Stimulated activated CD8-positive, alpha-beta memory T cell treated with anti-CD3 and anti-CD28 coated beads, Interleukin-7, amount 100 ng/mL, for 4 hours (primary cell): ENCODE data around the gene MLLT1.
A peak's percentile ranks its signal among the peaks of the same experiment; 100 is the strongest.

Experiments used
- DNase-seq, 2 donors: peaks; one replicate each; pipeline ENCODE4 v3.0.0-alpha.2; 2020; ENCODE audit warnings: low read depth in 2 of 2

Gene MLLT1

DNA sequence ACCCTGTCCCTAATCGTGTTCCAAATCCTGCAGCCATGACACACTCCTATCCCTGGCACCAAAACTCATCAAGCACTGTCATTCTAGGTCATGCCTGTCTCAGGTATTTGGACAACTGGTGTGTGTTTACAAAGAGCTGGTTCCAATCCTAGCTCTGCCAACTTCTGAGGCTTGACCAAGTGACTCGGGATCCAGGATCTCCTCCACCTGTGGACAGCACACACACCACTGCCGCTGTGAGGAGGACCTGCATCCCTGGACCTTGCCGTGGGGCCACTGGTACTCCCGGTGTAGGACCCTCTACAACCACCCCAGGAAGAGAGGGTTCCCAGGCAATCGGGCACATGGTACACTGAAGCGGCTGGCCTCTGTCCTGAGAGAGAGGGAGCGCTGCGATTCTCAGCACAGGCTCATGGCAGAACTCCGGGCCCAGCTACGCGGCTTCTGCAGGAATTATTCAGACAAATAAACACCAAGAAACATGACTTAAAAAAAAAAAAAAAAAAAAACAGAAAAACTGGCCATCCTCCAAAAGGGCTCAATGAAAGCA, 20.4 kb downstream of the MLLT1 start:
- no peak for DNase-seq

DNA sequence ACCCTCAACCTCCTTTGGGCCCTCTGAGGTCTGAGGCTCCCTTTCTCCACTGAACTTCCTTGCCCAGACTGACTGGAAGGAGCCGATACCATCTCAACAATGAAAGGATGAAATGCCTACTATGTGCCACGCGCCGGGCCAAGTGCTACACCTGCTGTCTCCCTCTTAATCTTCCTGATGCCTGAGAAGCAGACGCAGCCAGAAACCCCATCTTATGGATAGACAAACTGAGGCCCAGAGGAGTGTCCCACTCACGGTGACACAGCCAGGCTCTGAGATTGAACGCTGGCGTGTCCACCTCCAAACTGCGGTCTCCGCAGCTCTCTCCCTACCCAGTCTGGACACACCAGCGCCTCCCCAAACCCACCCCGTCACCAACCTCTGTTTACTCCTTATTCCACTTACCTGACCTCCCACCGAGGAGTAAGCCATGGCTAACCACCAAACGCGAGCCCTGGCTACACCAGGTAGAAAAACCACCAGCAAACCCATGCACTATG, 20.9 kb downstream of the MLLT1 start:
- DNase-seq, result no peak

DNA sequence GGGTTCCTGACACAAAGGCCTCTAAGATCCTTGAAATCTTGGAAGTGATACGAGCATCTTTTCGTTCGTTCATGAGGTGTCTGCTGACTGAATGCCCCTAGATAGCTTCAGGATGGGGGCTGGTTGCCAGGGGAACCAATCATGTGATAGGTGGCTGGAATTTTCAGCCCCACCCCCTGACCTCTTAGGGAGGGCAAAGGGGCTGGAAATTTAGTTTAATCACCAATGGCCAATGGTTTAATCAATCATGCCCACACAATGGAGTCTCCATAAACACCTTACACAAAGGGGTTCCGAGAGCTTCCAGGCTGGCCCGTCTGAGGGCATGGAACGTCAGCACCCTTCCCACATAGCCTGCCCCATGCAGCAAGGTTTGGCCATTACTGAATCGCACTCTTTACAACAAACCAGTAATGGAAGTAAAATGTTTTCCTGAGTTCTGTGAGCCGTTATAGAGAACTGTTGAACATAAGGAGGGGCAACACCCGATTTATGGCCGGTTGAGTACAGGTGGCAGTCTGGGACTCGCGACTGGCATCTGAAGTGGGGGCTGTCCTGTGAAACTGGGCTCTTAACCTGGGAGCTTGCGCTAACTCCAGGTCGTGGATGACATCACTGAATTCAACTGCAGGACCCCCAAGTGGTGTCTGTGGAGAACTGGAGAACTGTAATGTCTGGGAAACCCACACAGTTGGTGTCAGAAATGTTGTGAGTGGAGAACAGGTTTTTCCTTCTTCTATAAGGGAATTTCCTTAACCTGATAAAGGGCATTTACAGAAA, 25.6 kb downstream of the MLLT1 start:
- DNase-seq, result no peak

DNA sequence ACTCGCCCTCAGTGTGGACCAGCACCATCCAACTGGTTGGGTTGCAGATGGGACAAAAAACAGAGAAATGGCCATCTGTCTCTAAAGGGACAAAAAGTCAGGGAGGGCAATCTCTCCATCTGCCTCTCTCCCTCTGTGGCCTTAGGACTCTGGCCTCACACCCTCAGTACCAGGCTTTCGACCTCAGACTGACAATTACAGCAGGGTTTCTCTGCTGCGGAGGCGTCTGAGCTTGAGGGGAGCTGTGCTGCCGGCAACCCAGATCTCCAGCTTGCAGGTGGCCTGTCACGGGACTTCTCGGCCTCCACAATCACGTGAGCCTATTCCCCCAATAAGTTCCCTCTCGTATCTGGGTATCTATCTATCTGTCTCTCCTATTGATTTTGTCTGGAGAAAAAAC, 27.7 kb downstream of the MLLT1 start:
- DNase-seq, result no peak

DNA sequence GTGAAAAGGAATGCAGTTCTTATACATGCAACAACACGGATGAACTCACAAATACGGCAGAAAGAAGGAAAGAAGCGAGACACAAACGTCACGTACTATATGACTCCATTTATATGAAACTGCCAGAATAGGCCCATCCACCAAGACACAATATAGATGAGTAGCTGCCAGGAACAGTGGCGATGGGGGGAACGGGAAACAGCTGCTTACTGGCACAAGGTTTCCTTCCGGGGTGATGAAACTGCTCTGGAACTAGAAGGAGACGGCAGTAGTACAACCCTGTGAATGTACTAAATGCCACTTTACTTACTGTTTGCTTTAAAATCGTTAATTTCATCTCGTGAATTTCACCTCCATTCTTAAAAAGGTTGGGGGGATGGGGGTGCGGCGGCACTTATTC, 28.9 kb downstream of the MLLT1 start:
- DNase-seq, result no peak

GRCh38 chr19:6250024-6250615, 29.7 kb downstream of the MLLT1 start:
- no peak for DNase-seq

DNA sequence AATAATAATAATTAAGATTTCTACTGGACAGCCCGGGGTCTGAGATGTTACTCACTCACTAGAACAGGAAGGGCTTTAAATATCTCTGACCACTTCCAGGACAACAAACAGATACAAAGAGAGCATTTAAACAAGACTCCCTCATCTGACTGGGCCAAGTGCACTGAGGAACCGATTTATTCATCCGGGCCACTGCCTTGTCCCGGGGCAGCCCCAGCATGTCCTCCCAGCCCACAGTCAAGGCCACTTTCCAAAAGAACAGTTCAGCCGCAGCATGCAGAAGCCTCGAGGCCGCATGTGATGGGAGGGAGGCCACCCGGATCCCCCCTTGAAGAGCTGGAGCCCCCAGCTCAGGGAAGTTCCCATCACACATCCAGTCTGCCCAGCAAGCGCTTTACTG, 30.5 kb downstream of the MLLT1 start:
- no peak for DNase-seq

GRCh38 chr19:6248844-6249243, 30.9 kb downstream of the MLLT1 start:
- no peak for DNase-seq

GRCh38 chr19:6248341-6248740, 31.4 kb downstream of the MLLT1 start:
- no peak for DNase-seq

DNA sequence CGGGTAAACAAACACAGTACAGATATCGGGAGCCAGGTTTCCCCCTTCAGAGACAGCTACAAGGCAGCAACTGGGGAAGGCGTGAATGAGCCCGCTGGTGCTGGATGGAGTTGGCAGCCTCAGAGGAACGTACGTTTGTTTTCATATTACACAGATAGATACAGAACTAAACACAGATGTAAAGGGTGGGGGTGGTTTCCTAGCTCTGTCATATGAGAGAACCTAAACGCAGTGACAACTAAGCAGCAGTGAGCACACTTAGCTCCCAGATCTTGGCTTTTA, 32.8 kb downstream of the MLLT1 start:
- DNase-seq, result no peak

- DNase-seq, result no peak
Observed at GRCh38 chr19:6246174-6247006, 33.4 kb downstream of the MLLT1 start.

DNA sequence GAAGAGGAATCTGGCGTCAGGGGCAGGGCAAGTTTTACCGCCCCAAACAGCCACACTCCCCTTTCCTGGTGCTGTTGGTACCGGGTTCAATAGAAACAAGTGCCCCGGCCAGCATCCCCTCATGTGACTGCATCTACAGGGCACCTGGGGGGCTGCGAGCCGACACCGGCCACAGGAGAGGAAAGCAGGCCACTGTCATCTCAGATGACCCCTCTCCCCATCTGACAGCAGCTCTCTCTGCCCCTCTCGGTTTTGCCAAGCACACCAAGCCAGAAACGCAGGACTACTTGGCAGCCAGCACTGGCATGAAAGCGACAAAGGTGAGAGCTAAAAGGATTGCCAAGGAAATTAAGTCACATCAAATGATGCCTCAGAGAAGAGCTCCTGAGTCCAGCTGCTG, 37.1 kb downstream of the MLLT1 start:
- DNase-seq, result no peak

- no peak for DNase-seq
Observed at GRCh38 chr19:6241680-6242377, 37.9 kb downstream of the MLLT1 start.

GRCh38 chr19:6241056-6241455, 38.7 kb downstream of the MLLT1 start:
- DNase-seq, result no peak

DNA sequence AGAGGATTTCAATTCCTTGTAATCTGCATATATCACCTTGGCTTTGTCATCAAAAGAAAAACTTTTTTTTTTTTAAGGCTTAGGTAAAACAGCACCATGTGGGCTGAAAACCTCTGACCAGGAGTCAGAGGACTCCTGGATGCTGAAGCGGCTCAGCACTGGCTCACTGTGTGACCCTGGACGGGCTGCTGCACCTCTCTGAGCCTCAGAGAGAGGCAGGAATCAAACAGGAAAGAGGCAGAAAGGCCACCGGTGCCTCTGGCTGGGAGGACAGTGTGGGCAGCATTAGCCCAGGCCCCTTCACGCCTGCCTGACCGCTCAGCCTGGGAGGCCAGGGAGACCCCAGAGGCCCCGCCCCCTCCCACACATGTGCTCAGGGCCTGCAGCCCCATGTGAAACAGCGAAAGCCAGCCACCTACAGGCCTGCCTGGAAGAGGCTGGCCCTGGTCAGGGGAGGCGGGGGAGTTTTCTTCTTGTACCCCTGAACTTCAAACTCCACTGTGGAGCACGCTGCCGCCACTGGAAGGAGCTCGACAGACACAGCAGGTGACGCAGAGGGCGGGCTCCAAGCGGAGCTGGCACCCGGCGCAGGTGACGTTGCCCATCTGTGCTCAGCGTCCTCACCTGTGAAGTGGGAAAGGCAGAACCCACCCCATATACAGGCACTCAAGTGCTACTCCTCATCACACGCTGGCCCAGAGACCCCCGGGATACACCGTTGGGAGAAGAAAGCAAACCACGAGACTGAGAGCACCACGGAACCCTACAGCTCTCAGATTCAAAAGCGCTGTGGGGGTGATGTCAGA, 39.7 kb downstream of the MLLT1 start:
- DNase-seq, result no peak

GRCh38 chr19:6239401-6239844, 40.4 kb downstream of the MLLT1 start:
- peak; percentile 12 to 13 for DNase-seq

DNA sequence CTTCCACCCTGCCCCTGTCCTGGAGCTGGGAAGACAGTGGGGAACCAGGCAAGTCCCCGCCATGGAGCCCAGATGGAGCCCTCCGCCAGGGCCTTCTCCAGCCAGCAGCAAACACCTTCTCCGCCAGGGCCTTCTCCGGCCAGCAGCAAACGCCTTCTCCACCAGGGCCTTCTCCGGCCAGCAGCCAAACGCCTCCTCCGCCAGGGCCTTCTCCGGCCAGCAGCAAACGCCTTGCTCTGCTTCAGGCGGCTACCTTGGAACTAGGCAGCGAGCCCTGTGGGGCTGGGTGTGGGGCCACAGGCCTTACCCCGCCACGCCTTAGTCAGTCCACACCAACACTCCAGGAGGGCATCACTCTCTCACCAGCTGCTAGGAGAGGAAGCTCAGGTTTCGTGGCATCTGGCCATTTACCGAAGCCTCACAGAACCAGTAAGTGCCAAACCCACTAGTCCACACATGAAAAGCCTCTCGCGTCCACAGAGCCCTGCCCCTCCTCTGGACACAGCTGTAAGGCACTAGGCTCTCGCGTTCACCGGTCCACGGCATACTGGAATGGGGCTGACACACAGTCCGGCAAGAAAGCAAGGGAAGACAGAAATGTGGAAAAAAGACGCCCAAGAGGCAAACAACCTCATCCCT, 41.0 kb downstream of the MLLT1 start:
- DNase-seq, result no peak

DNA sequence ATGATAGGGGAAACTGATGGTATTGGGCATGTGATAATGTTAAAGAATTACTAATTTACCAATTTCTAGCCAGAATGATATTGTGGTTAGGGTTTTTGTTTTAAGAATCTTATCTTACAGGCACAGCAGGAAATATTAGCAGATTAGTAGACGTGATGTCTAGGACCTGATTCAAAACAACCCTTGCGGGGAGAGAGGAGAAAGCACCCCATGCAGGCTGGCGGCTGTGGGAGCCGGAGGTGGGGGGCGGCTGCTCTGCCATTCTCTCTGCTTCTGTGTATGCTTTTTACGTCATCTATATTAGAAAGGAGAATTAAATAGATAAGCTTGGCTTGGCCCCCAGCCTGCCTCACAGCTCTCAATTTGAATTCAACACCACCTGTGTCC, 41.5 kb downstream of the MLLT1 start:
- DNase-seq, result no peak

DNA sequence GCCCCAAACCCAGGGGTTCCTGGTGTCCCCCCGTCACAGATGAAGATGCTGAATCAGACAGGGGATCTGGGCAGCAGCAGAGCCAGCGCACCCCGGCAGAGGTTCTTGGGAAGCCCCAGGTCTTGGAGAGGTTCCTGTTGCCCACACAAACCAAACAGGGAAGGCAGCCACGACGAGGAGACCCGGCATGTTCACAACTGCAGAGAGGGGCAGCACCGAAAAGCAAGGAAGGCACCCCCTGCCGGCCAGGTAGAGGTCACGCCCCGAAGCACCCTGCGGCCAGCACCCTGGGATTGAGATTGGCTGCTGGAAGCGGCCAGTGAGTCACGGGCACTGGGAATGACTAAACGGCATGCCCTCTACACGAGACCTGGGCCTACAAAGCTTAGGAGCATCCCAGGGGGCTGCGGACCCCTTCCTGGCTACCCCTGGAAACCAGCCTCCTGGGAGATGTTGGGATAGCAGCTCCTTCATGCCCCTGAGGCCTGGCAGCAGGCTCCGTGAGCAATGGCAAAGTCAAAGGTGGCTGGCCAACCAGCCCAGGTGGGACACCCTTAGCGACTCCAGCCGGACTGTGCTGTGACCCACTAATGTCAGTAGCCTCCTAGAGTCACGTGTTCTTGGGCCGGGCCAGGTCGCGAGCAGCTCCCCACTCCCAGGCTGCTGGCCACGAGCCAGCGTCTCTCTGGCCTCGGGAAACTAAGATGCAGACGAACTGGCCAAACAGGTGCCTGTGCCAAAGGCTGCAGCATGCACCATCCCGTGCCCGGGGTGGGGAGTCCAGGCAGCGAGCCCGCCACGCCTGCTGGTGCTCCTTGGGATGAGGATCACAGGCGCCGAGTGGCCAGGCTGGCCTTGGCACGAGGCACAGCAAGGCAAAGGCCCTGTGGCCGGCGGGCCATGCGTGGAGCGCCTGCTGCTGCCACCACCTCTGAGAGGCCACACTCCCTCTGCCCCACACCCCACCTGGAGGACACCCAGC, 43.2 kb downstream of the MLLT1 start:
- DNase-seq, result no peak
